ENCODE measurements around the gene KIAA0825.
"Not testable (repeated sequence)": the region's sequence is repeated elsewhere in the genome, so short reads cannot be mapped to it uniquely, and the experiment has no call there.

The KIAA0825 gene

DNA sequence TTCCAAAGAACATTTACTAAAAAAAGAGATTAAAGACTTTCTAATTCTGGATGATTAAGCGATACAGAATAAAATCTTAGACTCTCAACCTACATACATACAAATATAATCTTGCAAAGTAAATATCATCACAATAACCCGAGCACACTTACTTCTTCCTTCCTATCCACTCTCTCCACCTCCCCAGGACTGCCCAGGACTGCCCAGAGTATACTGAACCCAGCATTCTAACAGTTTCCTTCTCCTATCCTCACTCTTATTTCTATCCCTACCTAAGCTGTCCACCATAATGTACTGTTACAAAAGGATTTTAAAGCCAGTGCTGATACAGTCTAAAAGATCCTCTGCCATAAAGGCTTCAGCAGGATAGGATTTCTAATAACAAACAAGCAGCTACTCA lies 463.7 kb downstream of the KIAA0825 start:
- DNase-seq, result no peak

DNA sequence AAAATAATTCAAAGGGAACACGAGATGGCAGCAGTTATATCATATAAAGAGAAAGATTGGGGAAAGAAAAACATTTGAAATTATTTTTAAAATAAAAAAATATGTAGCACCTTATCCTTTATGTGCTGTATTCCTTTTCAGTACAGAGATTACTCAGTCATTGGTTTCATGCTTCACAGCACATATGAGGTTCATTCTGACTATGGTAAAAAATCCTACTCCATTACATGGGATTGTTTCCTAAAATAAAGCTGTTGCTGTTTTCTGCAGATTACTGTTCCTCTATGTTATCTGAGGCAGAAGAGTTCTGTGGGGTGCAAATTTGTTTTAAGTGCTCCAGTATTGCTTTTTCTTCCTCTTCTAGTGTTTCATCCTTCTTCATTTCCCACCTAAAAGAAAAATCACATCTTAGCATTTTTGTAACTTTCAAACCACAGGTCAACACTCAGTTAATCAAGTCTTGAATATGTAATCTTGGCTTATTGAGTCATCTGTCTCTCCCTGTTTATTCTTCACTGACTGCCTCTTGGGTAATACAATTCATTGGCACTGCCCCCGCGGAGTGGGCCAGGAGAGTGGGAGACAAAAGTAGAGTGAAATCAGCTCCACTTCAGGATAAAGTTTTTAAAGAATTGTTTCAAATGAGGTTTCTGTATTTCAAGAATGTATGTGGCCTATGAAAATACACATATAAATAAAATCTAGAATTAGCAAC lies 464.5 kb downstream of the KIAA0825 start:
- no peak for DNase-seq

DNA sequence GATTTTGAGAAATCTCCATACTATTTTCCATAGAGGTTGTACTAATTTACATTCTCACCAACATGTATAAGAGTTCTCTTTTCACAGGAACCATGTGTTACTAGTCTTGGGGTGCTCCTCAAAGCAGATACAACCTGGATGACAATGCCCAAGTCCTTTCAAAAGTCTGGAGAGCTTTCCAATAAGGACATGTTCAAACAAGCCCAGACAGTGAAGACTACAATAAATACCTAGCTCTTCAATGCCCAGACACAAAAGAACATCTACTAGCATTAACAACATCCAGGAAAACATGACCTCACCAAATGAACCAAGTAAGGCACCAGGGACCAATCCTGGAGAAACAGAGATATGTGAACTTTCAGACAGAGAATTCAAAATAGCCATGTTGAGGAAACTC lies 474.8 kb downstream of the KIAA0825 start:
- DNase-seq, result not testable (repeated sequence)

DNA sequence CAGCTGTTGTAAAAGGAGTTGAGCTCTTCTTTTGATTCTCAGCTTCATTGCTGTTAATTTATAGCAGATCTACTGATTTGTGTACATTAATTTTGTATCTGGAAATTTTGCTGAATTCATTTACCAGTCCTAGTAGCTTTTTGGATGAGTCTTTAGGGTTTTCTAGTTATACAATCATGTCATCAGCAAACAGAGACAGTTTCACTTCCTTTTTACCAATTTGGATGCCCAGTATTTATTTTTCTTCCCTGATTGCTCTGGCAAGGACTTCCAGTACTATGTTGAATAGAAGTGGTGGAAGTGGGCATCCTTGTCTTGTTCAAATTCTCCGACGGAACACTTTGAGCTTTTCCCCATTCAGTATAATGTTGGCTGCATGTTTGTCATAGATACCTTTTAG lies 478.1 kb downstream of the KIAA0825 start:
- no peak for DNase-seq

DNA sequence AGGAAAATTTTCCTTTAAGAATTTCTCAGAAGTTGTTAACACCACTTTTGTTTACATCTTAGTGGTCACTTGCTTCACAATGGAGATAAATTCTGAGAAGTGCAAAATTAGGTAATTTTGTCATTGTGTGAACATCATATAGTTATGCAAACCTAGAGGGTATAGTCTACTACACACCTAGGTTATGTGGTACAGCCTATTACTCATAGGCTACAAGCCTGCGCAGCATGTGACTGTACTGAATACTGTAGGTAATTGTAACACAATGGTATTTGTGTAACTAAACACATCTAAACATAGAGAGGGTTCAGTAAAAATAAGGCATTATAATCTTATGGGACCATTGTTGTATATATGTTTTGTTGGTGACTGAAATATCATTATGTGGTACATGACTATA lies 488.3 kb downstream of the KIAA0825 start:
- no peak for DNase-seq

DNA sequence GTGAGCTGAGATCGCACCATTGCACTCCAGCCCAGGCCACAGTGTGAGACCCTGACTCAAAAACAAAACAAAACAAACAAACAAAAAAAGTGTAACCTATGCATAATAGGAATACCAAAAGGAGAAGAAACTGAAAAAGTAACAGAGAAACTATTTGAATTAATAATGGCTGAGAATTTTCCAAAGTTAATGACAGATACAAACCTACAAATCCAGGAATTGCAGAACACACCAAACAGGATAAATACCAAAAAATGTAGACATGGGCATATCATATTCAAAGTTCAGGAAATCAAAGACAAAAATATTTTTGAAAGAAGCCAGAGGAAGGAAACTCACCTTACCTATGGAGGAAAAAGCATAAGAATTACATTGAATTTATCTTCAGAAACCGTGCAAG lies 493.3 kb downstream of the KIAA0825 start:
- DNase-seq, result no peak

DNA sequence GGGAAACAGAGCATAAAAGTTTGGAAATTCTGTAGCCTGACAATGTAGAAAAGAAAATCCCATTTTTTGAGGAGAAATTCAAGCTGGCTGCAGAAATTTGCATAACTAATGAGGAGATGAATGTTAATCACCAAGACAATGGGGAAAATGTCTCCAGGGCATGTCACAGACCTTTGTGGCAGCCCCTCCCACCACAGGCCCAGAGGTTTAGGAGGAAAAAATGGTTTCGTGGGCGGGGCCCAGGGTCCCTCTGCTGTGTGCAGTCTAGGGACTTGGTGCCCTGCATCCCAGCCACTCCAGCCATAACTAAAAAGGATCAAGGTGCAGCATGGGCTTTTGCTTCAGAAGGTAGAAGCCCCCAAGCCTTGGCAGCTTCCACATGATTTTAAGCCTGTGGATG lies 502.1 kb downstream of the KIAA0825 start:
- not testable (repeated sequence) for DNase-seq

DNA sequence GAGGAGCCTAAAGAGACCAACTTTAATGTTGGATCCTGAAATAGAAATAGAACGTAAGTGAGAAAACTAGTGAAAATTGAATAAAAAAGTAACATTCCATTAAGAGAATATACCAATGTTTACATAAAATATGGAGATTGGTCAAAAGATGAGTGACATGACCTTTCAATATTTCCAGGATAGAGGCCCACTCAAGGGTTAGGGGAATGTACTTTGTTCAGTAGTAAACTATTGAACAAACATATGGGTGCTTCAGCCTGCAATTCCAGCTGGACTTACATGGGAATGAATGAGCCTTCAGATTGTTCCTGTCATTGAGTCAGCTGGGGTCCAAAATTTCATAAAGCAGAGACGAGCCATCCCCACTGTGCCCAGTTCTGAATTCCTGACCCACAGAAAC lies 505.3 kb downstream of the KIAA0825 start:
- DNase-seq, result no peak

DNA sequence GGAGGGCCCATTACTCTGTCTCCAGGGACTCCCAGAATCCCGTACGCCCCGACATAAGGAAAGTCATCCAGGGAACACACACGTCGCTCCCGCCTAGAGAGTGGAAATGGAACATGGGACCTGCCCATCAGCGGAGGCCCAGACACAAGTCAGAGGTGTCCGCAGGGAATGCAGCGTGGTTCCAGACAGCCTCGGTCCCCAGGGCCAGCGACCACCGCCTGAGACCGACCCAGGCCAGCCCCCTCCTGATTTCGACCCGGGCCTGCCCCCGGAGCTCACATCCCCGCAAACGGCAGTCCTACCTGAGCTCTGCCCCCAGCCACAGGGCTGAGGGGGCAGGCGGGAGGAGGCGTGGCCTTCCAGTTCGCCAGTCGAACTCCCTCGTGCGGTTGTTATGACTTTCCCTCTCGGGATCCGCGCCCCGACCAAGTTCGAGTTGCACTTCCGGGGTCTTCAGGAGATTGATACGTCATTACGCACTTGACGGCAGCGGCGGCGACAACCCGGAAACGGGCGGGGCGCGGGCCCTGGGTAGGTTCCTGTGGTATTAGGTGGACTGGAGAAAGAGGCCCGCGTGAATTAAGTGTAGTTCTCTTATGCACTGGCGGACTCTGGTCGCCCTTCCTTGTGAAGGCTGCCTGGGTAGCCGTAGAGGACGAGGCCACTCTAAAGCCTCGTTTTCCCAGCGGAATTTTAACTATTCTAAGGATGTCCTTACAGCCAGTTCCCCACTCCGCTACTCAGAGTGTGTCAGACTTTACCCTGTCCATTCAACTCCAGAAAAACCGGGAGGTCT lies 507.0 kb downstream of the KIAA0825 start:
- peak; percentile 60 to 86 (median 78) for DNase-seq

DNA sequence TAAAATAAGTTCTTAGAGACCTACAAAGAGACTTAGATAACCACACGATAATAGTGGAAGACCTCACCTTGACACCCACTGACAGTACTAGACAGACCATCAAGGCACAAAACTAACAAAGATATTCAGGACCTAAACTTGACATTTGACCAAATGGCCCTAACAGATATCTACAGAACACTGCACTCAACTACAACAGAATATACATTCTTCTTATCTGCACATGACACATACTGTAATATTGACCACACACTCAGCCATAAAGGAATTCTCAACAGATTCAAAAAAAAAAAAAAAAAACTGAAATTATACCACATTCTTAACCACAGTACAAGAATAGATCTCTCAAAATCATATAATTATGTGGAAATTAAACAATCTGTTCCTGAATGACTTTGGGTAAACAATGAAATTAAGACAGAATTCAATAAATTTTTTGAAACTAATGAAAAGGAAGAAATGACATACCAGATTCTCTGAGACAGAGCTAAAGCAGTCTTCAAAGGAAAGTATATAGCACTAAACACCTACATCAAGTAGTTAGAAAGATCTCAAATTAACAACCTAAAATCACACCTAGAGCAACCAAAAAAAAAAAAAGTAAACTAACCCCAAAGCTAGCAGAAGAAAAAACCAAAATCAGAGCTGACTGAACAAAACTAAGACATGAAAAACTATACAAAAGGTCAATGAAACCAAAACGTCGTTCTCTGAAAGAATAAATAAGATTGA lies 514.7 kb downstream of the KIAA0825 start:
- no peak for DNase-seq

All from activated naive CD4-positive, alpha-beta T cell (primary cell).